ENCODE data around the gene ULBP2. TPM values are rescaled to one million over a fixed set of nuclear protein-coding genes. Genes with fewer than 3 reads are reported as not detected.

ULBP2 gene
- total RNA-seq, 2 donors from 2014 or later = 0.32 to 0.40 TPM

DNA sequence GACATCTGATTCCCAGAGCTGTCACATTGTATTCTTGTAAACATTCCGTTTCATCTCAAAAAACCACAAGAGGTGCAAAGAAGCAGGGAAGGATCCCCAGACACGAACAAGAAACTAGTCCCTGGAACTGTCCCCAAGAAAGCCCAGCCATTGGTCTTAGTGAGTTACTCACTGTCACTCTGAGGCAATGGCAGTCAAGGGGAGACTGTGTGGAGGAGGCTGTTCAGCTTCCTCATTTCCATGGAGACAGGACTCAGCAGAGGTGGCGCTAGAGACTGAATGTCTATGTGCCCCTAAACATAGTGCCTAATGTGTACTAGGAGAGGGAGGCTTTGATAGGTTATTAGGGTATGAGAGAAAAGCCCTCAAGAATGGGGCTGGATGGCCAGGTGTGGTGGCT is 33.0 kb downstream of the ULBP2 start:
- no peak for DNase-seq (ENCODE audit: low spot score)
- intact Hi-C loops (cut with DNase I) = no loop called here
- H3K4me1 ChIP-seq (replicated peaks) = no peaks in the 10 kb centered on the region

DNA sequence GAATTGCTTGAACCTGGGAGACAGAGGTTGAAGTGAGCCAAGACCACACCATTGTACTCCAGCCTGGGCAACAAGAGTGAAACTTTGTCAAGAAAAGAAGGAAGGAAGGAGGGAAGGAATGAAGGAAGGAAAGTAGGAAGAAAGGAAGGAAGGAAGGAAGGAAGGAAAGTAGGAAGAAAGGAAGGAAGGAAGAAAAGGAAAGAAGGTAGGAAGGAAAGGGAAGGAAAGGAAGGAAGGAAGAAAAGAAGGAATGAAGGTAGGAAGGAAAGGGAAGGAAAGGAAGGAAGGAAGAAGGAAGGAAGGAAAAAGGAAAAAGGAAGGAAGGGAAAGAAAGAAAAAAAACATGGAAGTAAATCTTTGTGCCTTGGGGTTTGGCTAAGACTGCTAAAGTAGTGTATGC is 33.6 kb downstream of the ULBP2 start:
- intact Hi-C loops (cut with DNase I) = no loop called here
- no peaks in the 10 kb centered on the region for H3K4me1 ChIP-seq (replicated peaks)
- no peaks in the 10 kb centered on the region for H3K9me3 ChIP-seq
- no peak for DNase-seq (ENCODE audit: low spot score)
- no peak overlapping the region for H3K27ac ChIP-seq
- no peak overlapping the region for H3K4me3 ChIP-seq
- peaks cover 3% of the 10 kb centered on the region for H3K27me3 ChIP-seq (replicated peaks; ENCODE audit: insufficient read depth)
- TF ChIP-seq POLR2A (IDR thresholded peaks at IDR 0.05) (no peak), CTCF (IDR thresholded peaks at IDR 0.05) (no peak), POLR2AphosphoS5 (IDR thresholded peaks at IDR 0.05) (no peak)
- H3K36me3 ChIP-seq = no peaks in the 10 kb centered on the region

More for the DNA sequence above, 33.0 kb downstream of the ULBP2 start:
- TF ChIP-seq POLR2AphosphoS5 (IDR thresholded peaks at IDR 0.05) (no peak), POLR2A (IDR thresholded peaks at IDR 0.05) (no peak), CTCF (IDR thresholded peaks at IDR 0.05) (no peak)
- no peaks in the 10 kb centered on the region for H3K36me3 ChIP-seq
- peaks cover 3% of the 10 kb centered on the region for H3K27me3 ChIP-seq (replicated peaks; ENCODE audit: insufficient read depth)
- 26% methylated on average over 3 of the region's 3 CpGs for WGBS
- H3K4me3 ChIP-seq = no peak overlapping the region
- no peaks in the 10 kb centered on the region for H3K9me3 ChIP-seq
- no peak overlapping the region for H3K27ac ChIP-seq

DNA sequence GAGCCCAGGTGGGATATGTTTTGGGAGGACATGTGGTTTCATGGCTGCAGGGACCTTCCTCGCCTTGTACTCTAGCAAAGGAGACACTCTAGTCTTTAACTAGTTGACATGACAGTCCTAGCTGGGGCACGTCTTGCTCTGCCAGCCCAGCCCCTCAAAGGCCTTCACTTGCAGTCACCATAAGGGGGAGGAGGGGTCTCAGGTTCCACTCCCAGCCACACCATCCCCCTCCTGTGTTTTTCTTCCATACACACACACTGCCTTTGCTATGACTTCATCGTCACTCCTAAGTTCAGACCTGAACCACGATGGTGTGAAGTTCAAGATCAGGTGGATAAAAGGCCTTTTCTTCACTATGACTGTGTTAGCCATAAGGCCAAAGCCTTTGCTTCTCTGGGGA is 35.4 kb downstream of the ULBP2 start:
- Histone ChIP-seq H3K9me3 (no peaks in the 10 kb centered on the region), H3K27me3 (replicated peaks; ENCODE audit: insufficient read depth) (peaks cover 6% of the 10 kb centered on the region), H3K4me1 (replicated peaks) (no peaks in the 10 kb centered on the region), H3K4me3 (no peak overlapping the region), H3K27ac (no peak overlapping the region), H3K36me3 (no peaks in the 10 kb centered on the region)
- intact Hi-C loops (cut with DNase I) = no loop called here
- TF ChIP-seq CTCF (IDR thresholded peaks at IDR 0.05) (no peak), POLR2AphosphoS5 (IDR thresholded peaks at IDR 0.05) (no peak), POLR2A (IDR thresholded peaks at IDR 0.05) (no peak)
- no peak for DNase-seq (ENCODE audit: low spot score)
- 70% methylated on average over 4 of the region's 4 CpGs for WGBS

DNA sequence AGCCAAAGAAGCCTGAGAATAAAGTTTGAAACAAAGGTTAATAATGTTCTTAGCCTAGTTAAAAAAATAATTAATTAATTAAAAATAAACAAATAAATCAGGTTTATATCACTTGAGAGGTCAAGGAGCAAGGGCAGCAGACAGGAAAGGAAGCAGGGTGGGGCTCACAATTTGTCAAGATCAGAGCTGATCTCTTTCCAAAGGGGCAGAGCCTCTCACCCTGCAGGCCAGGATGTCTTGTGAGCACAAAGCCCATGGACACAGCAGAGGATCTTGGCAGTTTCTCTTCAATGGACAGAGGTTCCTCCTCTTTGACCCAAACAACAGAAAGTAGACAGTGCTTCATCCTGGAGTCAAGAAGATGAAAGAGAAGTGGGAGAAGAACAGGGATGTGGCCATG is 36.8 kb downstream of the ULBP2 start:
- intact Hi-C loops (cut with DNase I) = no loop called here
- TF ChIP-seq CTCF (IDR thresholded peaks at IDR 0.05) (no peak), POLR2AphosphoS5 (IDR thresholded peaks at IDR 0.05) (no peak), POLR2A (IDR thresholded peaks at IDR 0.05) (no peak)
- DNase-seq (ENCODE audit: low spot score) = no peak
- Histone ChIP-seq H3K27ac (no peak overlapping the region), H3K36me3 (no peaks in the 10 kb centered on the region), H3K9me3 (no peaks in the 10 kb centered on the region), H3K27me3 (replicated peaks; ENCODE audit: insufficient read depth) (peaks cover 11% of the 10 kb centered on the region), H3K4me1 (replicated peaks) (no peaks in the 10 kb centered on the region), H3K4me3 (no peak overlapping the region)

DNA sequence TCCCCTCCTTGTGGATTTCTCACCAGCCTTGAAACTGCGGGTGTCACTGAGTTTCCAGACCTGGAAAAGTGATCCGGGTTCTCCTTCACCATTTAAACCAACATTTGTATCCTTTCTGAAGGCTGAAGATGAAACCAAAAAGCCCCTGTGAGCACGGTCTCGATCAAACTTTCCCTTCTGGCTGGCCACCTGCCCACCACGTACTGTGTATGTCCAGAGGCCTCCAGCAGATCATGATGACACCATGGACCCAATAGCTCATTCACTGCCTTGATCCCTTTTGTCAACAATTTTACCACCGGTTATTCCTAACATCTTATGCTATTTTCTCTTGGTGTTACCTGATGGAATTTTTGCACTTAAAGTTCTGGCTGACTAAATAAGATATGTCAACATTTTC is 37.5 kb downstream of the ULBP2 start:
- no peak for DNase-seq (ENCODE audit: low spot score)
- H3K9me3 ChIP-seq = no peaks in the 10 kb centered on the region
- intact Hi-C loops (cut with DNase I) = no loop called here
- H3K27me3 ChIP-seq (replicated peaks; ENCODE audit: insufficient read depth) = peaks cover 8% of the 10 kb centered on the region
- TF ChIP-seq CTCF (IDR thresholded peaks at IDR 0.05) = no peak
- TF ChIP-seq POLR2A (IDR thresholded peaks at IDR 0.05) = no peak
- no peak for TF ChIP-seq POLR2AphosphoS5 (IDR thresholded peaks at IDR 0.05)
- H3K4me1 ChIP-seq (replicated peaks) = no peaks in the 10 kb centered on the region
- H3K4me3 ChIP-seq = no peak overlapping the region
- H3K36me3 ChIP-seq = no peaks in the 10 kb centered on the region
- WGBS = 80% methylated on average over 6 of the region's 6 CpGs
- H3K27ac ChIP-seq = no peak overlapping the region
